ENCODE data around the gene BASP1. TPM values are rescaled to one million over a fixed set of nuclear protein-coding genes. Genes with fewer than 3 reads are reported as not detected.
"Not testable (repeated sequence)": the region's sequence is repeated elsewhere in the genome, so short reads cannot be mapped to it uniquely, and the experiment has no call there.

BASP1 gene
- polyA plus RNA-seq, 2 donors, result 4.0 to 4.7 TPM

DNA sequence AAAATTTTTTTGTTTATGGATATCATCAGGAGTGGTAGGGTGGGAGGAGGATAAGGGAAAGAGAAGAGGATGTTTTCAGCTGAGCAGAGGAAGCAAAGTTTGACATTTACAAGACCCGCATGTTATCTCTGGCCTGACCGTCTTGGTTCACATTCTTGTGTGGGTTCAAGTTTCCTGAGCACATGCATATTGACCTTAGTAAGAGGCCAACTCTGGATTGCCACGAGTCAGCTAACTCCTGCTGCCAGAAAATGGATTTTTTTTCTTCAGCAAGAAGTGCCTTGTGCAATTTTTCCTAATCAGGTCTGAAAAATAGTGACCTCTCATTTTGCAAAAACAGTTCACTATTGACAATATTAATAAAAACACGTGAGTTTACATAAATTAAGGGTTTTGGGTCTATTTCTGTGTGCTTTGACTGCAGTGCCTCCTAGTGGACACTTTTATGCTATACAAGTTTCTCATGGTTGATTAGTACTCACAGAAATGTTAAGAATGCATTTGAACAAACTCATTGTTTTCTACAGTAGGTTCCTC, 27.1 kb upstream of the BASP1 start:
- WGBS, 2 donors, result 7 to 9% methylated on average over 4 of the region's 4 CpGs
- Histone ChIP-seq H3K27ac (ENCODE audit: low read depth in 2 of 2, low read length in 1 of 2) (no peak overlapping the region), H3K9me3 (ENCODE audit: control insufficient read depth in 2 of 2, insufficient read depth in 1 of 2, low read depth in 1 of 2, low read length in 1 of 2) (no peaks in the 10 kb centered on the region)

DNA sequence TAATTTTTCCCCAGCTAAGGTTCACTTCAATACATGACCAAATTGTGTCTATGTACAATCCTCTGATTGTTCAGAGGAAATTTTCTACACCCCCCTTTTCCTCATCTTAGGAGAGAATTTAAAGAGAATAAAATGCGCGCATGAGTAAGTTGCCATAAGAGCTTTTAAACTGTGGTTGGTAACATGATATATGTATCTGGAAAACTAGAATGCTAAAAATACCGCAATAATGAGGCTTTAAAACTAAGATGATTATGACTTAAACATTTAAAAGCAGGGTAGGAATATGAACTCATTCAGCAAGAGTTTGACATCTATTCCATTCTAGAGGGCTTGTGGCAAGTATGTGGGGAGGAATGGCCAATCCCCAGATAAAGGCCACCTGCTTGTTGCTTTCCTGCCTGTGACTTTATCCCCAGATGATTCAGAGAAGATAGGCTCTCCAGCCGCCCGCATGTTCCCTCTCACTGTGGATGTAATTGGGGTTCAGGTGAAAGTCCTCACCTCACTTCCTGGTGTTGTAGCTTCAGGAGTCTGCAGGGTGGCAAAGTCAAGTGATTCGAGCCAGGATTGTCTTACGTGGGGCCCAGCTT, 26.5 kb upstream of the BASP1 start:
- Histone ChIP-seq H3K4me1 (ENCODE audit: control insufficient read depth in 2 of 2, insufficient read depth in 2 of 2, low read length in 1 of 2) (no peaks in the 10 kb centered on the region), H3K36me3 (ENCODE audit: control insufficient read depth in 2 of 2, insufficient read depth in 2 of 2, low read length in 1 of 2) (no peaks in the 10 kb centered on the region), H3K27ac (ENCODE audit: low read depth in 2 of 2, low read length in 1 of 2) (no peak overlapping the region), H3K27me3 (ENCODE audit: control insufficient read depth in 1 of 2, insufficient read depth in 2 of 2, low read length in 2 of 2) (no peaks in the 10 kb centered on the region), H3K9me3 (ENCODE audit: control insufficient read depth in 2 of 2, insufficient read depth in 1 of 2, low read depth in 1 of 2, low read length in 1 of 2) (no peaks in the 10 kb centered on the region), H3K4me3 (ENCODE audit: low read depth in 1 of 2, low read length in 2 of 2) (no peak overlapping the region)
- 77 to 78% methylated on average over 7 of the region's 7 CpGs for WGBS, 2 donors

More for the DNA sequence above, 27.1 kb upstream of the BASP1 start:
- H3K4me3 ChIP-seq (ENCODE audit: low read depth in 1 of 2, low read length in 2 of 2), result no peak overlapping the region
- H3K27me3 ChIP-seq (ENCODE audit: control insufficient read depth in 1 of 2, insufficient read depth in 2 of 2, low read length in 2 of 2), result no peaks in the 10 kb centered on the region
- H3K36me3 ChIP-seq (ENCODE audit: control insufficient read depth in 2 of 2, insufficient read depth in 2 of 2, low read length in 1 of 2), result no peaks in the 10 kb centered on the region
- no peaks in the 10 kb centered on the region for H3K4me1 ChIP-seq (ENCODE audit: control insufficient read depth in 2 of 2, insufficient read depth in 2 of 2, low read length in 1 of 2)

DNA sequence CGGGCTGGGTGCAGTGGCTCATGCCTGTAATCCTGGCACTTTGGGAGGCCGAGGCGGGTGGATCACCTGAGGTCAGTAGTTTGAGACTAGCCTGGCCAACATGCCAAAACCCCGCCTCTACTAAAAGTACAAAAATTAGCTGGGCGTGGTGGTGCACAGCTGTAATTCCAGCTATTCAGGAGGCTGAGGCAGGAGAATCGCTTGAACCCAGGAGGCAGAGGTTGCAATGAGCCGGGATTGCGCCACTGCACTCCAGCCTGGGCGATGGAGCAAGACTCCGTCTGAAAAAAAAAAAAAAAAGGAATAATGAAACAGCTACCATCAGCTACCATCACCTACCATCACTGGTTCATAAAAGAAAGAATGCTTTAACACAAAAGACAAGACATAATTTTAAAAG, 25.9 kb upstream of the BASP1 start:
- H3K9me3 ChIP-seq (ENCODE audit: control insufficient read depth in 2 of 2, insufficient read depth in 1 of 2, low read depth in 1 of 2, low read length in 1 of 2); H3K27ac ChIP-seq (ENCODE audit: low read depth in 2 of 2, low read length in 1 of 2); H3K27me3 ChIP-seq (ENCODE audit: control insufficient read depth in 1 of 2, insufficient read depth in 2 of 2, low read length in 2 of 2); H3K4me3 ChIP-seq (ENCODE audit: low read depth in 1 of 2, low read length in 2 of 2); H3K36me3 ChIP-seq (ENCODE audit: control insufficient read depth in 2 of 2, insufficient read depth in 2 of 2, low read length in 1 of 2); H3K4me1 ChIP-seq (ENCODE audit: control insufficient read depth in 2 of 2, insufficient read depth in 2 of 2, low read length in 1 of 2): not testable (repeated sequence)
- WGBS, 2 donors, result 77 to 81% methylated on average over 10 of the region's 10 CpGs

DNA sequence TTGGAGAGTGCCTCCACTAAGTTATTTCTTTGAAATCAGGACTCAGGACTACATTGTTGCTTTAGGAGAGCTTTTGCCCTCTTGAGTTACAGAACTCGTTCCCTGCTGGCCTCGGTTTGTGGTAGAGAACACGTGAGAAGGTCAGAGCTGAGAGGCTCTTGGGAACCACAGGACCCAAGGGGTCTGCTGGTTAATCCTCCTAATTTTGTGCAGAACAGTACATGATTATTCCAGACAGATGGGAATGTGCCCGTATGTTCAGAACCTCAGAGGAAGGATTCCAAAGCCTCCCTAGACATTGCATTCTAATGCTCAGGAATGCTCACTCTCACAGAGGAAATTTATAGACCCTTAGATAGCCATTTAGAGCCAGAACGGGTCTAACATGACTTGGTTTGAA, 25.2 kb upstream of the BASP1 start:
- no peak overlapping the region for H3K27ac ChIP-seq (ENCODE audit: low read depth in 2 of 2, low read length in 1 of 2)
- WGBS, 2 donors, result 59 to 65% methylated on average over 5 of the region's 5 CpGs
- no peaks in the 10 kb centered on the region for H3K4me1 ChIP-seq (ENCODE audit: control insufficient read depth in 2 of 2, insufficient read depth in 2 of 2, low read length in 1 of 2)
- no peaks in the 10 kb centered on the region for H3K27me3 ChIP-seq (ENCODE audit: control insufficient read depth in 1 of 2, insufficient read depth in 2 of 2, low read length in 2 of 2)
- no peaks in the 10 kb centered on the region for H3K36me3 ChIP-seq (ENCODE audit: control insufficient read depth in 2 of 2, insufficient read depth in 2 of 2, low read length in 1 of 2)
- H3K4me3 ChIP-seq (ENCODE audit: low read depth in 1 of 2, low read length in 2 of 2), result no peak overlapping the region
- no peaks in the 10 kb centered on the region for H3K9me3 ChIP-seq (ENCODE audit: control insufficient read depth in 2 of 2, insufficient read depth in 1 of 2, low read depth in 1 of 2, low read length in 1 of 2)

DNA sequence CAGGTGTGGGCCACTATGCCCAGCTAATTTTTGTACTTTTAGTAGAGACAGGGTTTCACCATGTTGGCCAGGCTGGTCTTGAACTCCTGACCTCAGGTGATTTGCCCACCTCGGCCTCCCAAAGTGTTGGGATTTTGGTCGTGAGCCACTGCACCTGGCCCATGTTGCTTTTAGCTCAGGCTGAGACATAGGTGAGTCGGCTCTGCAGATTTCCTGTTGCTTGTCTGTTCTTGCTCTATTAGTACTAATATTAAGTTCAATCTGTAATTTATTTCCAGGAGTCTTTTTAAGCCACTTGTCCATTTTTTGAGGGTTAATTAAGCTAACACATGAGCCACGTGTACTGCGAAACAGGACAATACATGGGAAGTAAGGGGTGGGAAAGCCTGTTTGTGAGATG, 21.4 kb upstream of the BASP1 start:
- Histone ChIP-seq H3K4me3 (ENCODE audit: low read depth in 1 of 2, low read length in 2 of 2) (no peak overlapping the region), H3K4me1 (ENCODE audit: control insufficient read depth in 2 of 2, insufficient read depth in 2 of 2, low read length in 1 of 2) (no peaks in the 10 kb centered on the region), H3K9me3 (ENCODE audit: control insufficient read depth in 2 of 2, insufficient read depth in 1 of 2, low read depth in 1 of 2, low read length in 1 of 2) (no peaks in the 10 kb centered on the region), H3K27ac (ENCODE audit: low read depth in 2 of 2, low read length in 1 of 2) (no peak overlapping the region), H3K36me3 (ENCODE audit: control insufficient read depth in 2 of 2, insufficient read depth in 2 of 2, low read length in 1 of 2) (no peaks in the 10 kb centered on the region), H3K27me3 (ENCODE audit: control insufficient read depth in 1 of 2, insufficient read depth in 2 of 2, low read length in 2 of 2) (no peaks in the 10 kb centered on the region)
- WGBS, 2 donors, result 66 to 79% methylated on average over 5 of the region's 5 CpGs

DNA sequence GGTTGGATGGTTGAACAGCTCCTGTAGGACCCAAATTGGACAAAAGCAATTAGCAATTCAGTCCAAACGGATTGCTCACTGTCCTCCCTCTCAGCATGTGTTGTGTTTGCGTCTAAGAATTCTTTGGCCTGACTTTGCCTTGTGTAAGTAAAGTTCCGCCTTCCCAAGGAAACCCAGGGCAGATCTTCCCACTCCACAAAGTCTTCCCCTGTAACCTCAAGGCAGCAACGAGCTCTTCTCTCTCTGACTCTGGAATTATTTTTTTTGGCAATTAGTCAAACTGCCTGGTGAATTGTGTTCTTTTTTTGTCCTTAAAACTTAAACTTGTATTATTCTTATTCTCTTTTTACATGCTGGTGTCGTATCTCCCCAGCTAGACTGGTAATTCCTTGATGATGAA, 20.7 kb upstream of the BASP1 start:
- no peak overlapping the region for H3K27ac ChIP-seq (ENCODE audit: low read depth in 2 of 2, low read length in 1 of 2)
- no peaks in the 10 kb centered on the region for H3K4me1 ChIP-seq (ENCODE audit: control insufficient read depth in 2 of 2, insufficient read depth in 2 of 2, low read length in 1 of 2)
- H3K4me3 ChIP-seq (ENCODE audit: low read depth in 1 of 2, low read length in 2 of 2), result no peak overlapping the region
- no peaks in the 10 kb centered on the region for H3K27me3 ChIP-seq (ENCODE audit: control insufficient read depth in 1 of 2, insufficient read depth in 2 of 2, low read length in 2 of 2)
- no peaks in the 10 kb centered on the region for H3K36me3 ChIP-seq (ENCODE audit: control insufficient read depth in 2 of 2, insufficient read depth in 2 of 2, low read length in 1 of 2)
- 70 to 76% methylated on average over 5 of the region's 5 CpGs for WGBS, 2 donors
- no peaks in the 10 kb centered on the region for H3K9me3 ChIP-seq (ENCODE audit: control insufficient read depth in 2 of 2, insufficient read depth in 1 of 2, low read depth in 1 of 2, low read length in 1 of 2)

DNA sequence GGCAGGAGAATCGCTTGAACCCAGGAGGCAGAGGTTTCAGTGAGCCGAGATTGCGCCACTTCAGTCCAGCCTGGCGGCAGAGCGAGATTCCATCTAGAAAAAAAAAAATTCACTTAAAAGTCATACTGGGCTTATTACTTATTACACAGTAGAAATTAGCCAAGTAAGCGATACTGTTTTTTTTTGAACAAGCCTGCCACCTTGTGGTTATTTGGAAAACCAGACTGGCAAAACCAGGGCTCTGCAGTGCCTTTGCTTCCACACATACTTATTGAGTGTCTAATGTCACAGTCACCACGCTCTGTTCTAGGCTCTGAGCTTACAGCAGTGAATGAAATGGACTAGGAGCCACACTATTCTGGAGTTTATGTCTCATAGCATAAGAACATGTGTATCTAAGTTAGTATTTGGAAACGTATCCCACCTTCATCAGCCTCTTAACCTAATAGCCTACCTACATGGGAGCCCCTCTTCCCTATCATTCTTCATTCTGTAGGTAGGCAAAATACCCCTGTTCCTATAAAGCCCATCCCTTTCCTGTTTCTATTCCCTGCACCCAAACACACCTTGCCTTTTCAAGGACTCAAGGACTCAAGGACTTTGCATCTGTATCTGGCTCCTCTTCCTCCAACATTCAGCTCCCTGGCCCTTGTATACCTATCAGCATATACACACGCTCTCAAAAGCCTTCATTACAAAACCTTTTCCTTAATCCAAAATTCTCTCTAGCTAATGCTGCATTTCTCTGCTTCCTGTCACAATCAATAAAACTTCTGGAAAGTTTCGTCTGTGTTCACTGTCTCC, 13.9 kb upstream of the BASP1 start:
- Histone ChIP-seq H3K9me3 (ENCODE audit: control insufficient read depth in 2 of 2, insufficient read depth in 1 of 2, low read depth in 1 of 2, low read length in 1 of 2) (no peaks in the 10 kb centered on the region), H3K4me3 (ENCODE audit: low read depth in 1 of 2, low read length in 2 of 2) (no peak overlapping the region), H3K36me3 (ENCODE audit: control insufficient read depth in 2 of 2, insufficient read depth in 2 of 2, low read length in 1 of 2) (no peaks in the 10 kb centered on the region), H3K4me1 (ENCODE audit: control insufficient read depth in 2 of 2, insufficient read depth in 2 of 2, low read length in 1 of 2) (no peaks in the 10 kb centered on the region), H3K27me3 (ENCODE audit: control insufficient read depth in 1 of 2, insufficient read depth in 2 of 2, low read length in 2 of 2) (no peaks in the 10 kb centered on the region), H3K27ac (ENCODE audit: low read depth in 2 of 2, low read length in 1 of 2) (no peak overlapping the region)
- 25% methylated on average over 10 of the region's 10 CpGs for WGBS, 2 donors

DNA sequence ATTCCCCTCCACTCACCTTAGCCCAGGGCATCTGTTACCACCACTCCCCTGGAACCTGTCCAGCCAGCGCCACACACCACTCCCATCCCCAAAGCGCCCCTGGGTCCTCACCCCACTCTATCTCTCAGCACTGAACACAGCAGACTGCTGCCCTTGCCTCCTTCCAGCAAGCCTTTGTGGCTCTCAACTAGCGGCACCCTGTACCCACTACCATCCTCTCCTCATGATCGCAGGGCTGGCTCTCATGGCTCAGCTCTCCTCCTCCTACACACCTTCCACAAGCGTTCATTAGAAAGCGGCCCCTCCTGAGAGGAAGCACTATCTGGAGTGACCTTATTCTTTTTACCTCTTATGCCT, 13.3 kb upstream of the BASP1 start:
- no peaks in the 10 kb centered on the region for H3K27me3 ChIP-seq (ENCODE audit: control insufficient read depth in 1 of 2, insufficient read depth in 2 of 2, low read length in 2 of 2)
- no peaks in the 10 kb centered on the region for H3K4me1 ChIP-seq (ENCODE audit: control insufficient read depth in 2 of 2, insufficient read depth in 2 of 2, low read length in 1 of 2)
- H3K27ac ChIP-seq (ENCODE audit: low read depth in 2 of 2, low read length in 1 of 2), result no peak overlapping the region
- H3K9me3 ChIP-seq (ENCODE audit: control insufficient read depth in 2 of 2, insufficient read depth in 1 of 2, low read depth in 1 of 2, low read length in 1 of 2), result no peaks in the 10 kb centered on the region
- WGBS, 2 donors, result 58 to 60% methylated on average over 6 of the region's 6 CpGs
- H3K4me3 ChIP-seq (ENCODE audit: low read depth in 1 of 2, low read length in 2 of 2), result no peak overlapping the region
- no peaks in the 10 kb centered on the region for H3K36me3 ChIP-seq (ENCODE audit: control insufficient read depth in 2 of 2, insufficient read depth in 2 of 2, low read length in 1 of 2)

DNA sequence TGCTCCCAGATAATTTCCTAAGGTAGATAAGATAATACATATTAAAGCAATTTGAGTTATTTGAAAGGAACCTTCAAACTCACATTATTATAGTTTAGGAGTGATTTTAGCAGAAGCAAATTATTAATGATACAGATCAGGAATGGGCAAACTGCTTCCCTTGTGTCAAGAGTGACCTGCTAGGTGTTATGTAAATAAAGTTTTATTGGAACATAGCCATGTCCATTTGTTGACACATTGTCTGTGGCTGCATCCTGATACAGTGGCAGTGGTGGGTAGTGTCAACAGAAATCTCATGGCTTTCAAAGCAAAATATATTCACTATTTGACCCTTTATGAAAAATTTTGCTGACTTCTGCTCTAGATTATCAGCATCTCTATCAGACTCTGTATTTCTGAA, 11.4 kb upstream of the BASP1 start:
- Histone ChIP-seq H3K9me3 (ENCODE audit: control insufficient read depth in 2 of 2, insufficient read depth in 1 of 2, low read depth in 1 of 2, low read length in 1 of 2) (no peaks in the 10 kb centered on the region), H3K27me3 (ENCODE audit: control insufficient read depth in 1 of 2, insufficient read depth in 2 of 2, low read length in 2 of 2) (no peaks in the 10 kb centered on the region), H3K27ac (ENCODE audit: low read depth in 2 of 2, low read length in 1 of 2) (no peak overlapping the region), H3K36me3 (ENCODE audit: control insufficient read depth in 2 of 2, insufficient read depth in 2 of 2, low read length in 1 of 2) (no peaks in the 10 kb centered on the region), H3K4me1 (ENCODE audit: control insufficient read depth in 2 of 2, insufficient read depth in 2 of 2, low read length in 1 of 2) (no peaks in the 10 kb centered on the region), H3K4me3 (ENCODE audit: low read depth in 1 of 2, low read length in 2 of 2) (no peak overlapping the region)

DNA sequence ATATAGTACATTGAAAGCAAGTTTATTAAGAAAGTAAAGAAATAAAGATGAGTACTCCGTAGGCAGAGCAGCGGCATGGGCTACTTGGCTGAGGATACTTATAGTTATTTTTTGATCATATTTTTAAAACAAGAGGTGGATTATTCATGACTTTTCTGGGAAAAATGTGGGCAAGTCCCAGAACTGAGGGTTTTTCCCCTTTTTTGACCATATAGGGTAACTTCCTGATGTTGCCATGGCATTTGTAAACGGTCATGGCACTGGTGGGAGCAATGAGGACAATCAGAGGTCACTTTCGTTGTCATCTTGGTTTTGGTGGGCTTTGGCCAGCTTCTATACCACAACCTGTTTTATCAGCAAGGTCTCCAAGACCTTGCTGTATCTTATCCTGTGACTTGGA, 5.2 kb upstream of the BASP1 start:
- H3K4me3 ChIP-seq (ENCODE audit: low read depth in 1 of 2, low read length in 2 of 2), result no peak overlapping the region
- WGBS, 2 donors, result 70 to 71% methylated on average over 4 of the region's 4 CpGs
- H3K9me3 ChIP-seq (ENCODE audit: control insufficient read depth in 2 of 2, insufficient read depth in 1 of 2, low read depth in 1 of 2, low read length in 1 of 2), result no peaks in the 10 kb centered on the region
- H3K27ac ChIP-seq (ENCODE audit: low read depth in 2 of 2, low read length in 1 of 2), result no peak overlapping the region
- no peaks in the 10 kb centered on the region for H3K27me3 ChIP-seq (ENCODE audit: control insufficient read depth in 1 of 2, insufficient read depth in 2 of 2, low read length in 2 of 2)
- no peaks in the 10 kb centered on the region for H3K36me3 ChIP-seq (ENCODE audit: control insufficient read depth in 2 of 2, insufficient read depth in 2 of 2, low read length in 1 of 2)
- peaks cover 0 to 3% of the 10 kb centered on the region in 2 donors for H3K4me1 ChIP-seq (ENCODE audit: control insufficient read depth in 2 of 2, insufficient read depth in 2 of 2, low read length in 1 of 2)

All from esophagus (tissue), 2 donors.